NCI-H1417 treated with DMSO at 0.1 percent for 48 hours (cell line): ENCODE measurements around the gene ZNF438.
"Not testable (repeated sequence)": the region's sequence is repeated elsewhere in the genome, so short reads cannot be mapped to it uniquely, and the experiment has no call there.

Experiments
- DNase-seq: peaks from one replicate; lab custom pipeline; 2025; lab: John Stamatoyannopoulos, UW

Gene ZNF438

DNA sequence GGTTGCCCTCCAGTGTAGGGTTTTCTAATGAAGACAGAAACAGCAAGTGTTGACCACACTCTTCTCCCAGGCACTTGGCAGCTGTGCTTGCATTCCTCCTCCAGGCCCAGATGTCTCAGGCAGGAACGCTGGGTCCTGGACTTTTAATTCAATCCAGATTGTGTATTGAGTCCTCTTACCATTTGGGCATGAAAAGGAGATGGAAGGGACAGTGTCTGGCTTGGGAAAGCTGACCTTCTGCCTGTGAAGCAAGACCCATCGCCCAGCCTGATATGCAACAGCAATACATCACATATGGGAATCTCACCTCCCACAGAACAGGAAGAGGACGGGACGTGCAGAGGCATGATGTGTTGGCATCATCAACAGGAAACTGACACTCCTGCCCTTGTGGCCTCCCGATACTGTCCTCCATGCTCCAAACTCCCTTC is 227.8 kb downstream of the ZNF438 start:
- no peak for DNase-seq

DNA sequence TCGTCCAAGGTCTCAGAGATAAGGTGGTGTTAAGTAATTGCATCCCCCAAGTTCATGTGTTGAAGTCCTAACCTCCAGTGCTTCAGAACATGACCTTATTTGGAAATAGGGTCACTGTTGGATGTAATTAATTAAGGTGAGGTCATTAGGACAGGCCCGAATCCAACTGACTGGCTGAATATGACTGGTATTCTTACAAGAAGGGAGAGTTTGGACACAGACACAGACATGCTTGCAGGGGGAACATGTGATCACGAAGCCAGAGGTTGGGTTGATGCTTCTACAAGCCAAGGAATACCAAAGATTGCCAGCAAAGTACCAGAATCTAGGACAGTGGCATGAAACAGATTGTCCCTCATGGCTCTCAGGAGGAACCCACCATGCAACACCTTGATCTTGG is 228.6 kb downstream of the ZNF438 start:
- DNase-seq = no peak

DNA sequence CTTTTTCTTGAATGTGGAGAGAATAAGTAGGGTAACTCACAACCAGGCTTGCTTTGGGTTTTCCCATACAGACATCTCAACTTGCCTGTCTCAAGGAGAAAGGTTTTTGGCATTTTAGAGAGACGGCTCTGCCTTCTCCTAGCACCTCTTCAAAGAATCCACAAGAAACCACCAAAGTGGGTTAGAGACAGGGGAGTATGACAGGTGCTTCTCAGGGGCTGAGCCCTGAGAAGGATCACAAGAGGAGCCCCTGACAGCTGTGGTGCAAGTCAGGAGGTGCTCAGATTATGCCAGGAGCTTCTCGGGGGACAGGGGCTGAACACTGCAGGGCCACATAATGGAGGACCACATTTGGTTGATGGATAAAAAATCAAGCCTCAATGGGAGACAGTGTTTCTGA is 231.3 kb downstream of the ZNF438 start:
- no peak for DNase-seq

DNA sequence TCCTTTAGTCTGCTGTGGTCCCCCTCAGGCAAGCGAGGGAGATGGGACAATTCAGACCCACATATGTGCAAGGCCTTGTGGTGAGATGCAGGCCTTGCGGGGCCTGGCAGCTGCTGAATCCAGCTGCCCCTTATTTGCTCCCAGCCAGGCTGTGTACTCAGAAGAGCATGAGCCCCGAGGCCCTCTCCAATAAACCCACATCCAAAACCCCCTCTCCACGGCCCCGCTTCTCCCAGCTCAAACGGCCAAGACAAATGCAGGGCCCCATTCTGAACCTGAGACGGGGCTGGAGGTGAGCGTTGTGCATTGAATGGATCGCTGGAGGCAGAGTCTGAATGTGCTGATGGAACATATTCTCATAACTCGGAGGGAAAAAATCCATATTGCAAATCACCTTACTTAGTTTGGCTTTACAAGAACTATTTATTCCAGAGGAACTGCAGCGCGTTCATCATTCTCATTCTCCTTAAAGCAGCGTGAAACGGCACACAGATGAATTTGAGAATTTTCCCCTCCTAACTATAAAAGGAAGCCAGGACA is 232.9 kb downstream of the ZNF438 start:
- no peak for DNase-seq

DNA sequence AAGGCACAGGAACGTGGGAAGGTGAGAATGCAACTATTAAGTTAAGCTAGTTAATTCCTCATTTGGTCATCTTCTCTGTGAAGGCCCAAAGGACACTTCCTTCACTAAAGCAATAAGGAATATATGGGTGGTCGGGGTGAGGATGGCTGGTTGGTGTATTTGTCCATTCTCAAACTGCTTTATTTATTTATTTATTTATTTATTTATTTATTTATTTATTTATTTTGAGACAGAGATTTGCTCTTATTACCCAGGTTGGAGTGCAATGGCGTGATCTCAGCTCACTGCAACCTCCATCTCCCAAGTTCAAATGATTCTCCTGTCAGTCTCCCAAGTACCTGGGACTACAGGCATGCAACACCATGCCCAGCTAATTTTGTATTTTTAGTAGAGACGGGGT is 236.6 kb downstream of the ZNF438 start:
- DNase-seq = not testable (repeated sequence)
